NT2/D1 (cell line): ENCODE results near the gene CFB.
"Not testable (repeated sequence)": the region's sequence is repeated elsewhere in the genome, so short reads cannot be mapped to it uniquely, and the experiment has no call there.

ENCODE experiments used
- DNase-seq: peaks from one replicate; pipeline ENCODE4 v3.0.0-alpha.2; 2011; ENCODE audit warnings: low read depth, low spot score
- H3K27me3 ChIP-seq: 2 replicates; pipeline ENCODE4 v1.6.0; 2011; ENCODE audit warnings: mild to moderate bottlenecking; ENCODE audit not compliant: insufficient read length, insufficient read depth
- H3K36me3 ChIP-seq: 2 replicates; pipeline ENCODE4 v1.6.1; 2011; ENCODE audit warnings: mild to moderate bottlenecking, low read length, mixed read lengths; ENCODE audit not compliant: insufficient read depth, insufficient read length
- H3K4me1 ChIP-seq: 2 replicates; pipeline ENCODE4 v1.5.1; 2011; ENCODE audit not compliant: insufficient read depth, insufficient read length
- H3K4me3 ChIP-seq: 2 replicates; pipeline ENCODE4 v1.5.1; 2011; ENCODE audit warnings: low read depth; ENCODE audit not compliant: insufficient read length
- H3K9ac ChIP-seq: 2 replicates; pipeline ENCODE4 v1.6.0; 2011; ENCODE audit warnings: low read depth; ENCODE audit not compliant: insufficient read length
- H3K9me3 ChIP-seq: 2 replicates; pipeline ENCODE4 v1.5.1; 2011; ENCODE audit warnings: mild to moderate bottlenecking, low read length; ENCODE audit not compliant: insufficient read depth
- SUZ12 ChIP-seq: IDR thresholded peaks from 2 replicates; pipeline ENCODE4 v1.6.1; 2011; ENCODE audit not compliant: insufficient read length, insufficient read depth; ENCODE audit errors: extremely low read depth
- YY1 ChIP-seq: IDR thresholded peaks from 2 replicates; pipeline ENCODE4 v1.6.1; 2011; ENCODE audit not compliant: insufficient read length, insufficient read depth
- ZNF274 ChIP-seq: IDR thresholded peaks from 2 replicates; pipeline ENCODE4 v1.6.1; 2011; ENCODE audit warnings: mild to moderate bottlenecking, low read depth, low read length

Gene CFB

DNA sequence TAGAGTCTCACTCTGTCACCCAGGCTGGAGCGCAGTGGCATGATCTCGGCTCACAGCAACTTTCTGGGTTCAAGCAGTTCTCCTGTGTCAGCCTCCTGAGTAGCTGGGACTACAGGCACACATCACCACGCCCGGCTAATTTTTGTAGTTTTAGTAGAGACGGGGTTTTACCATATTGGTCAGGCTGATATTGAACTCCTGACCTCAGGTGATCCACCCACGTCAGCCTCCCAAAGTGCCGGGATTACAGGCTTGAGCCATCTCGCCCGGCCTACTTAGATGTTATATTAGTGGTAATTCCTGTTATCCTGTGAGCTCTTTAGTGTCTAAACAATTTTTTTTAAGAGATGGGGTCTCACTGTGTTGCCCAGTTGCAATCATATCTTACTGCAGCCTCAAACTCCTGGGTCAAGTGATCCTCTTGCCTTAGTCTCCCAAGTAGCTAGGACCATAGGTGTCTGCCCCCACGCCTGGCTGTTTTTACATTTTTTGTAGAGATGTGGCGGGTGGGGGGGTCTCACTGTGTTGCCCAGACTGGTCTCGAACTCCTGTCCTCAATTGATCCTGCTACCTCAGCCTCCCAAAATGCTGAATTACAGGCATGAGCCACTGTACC, 32.0 kb downstream of the CFB start:
- TF ChIP-seq ZNF274 (no peak), YY1 (no peak), SUZ12 (no peak)
- no peak for DNase-seq
- Histone ChIP-seq H3K9me3 (peaks cover 5% of the 10 kb centered on the region; the same call in 1 of the 2 replicates), H3K4me3 (no peak overlapping the region), H3K9ac (no peak overlapping the region), H3K27me3 (no peaks in the 10 kb centered on the region), H3K36me3 (peaks cover 20% of the 10 kb centered on the region), H3K4me1 (no peaks in the 10 kb centered on the region)

DNA sequence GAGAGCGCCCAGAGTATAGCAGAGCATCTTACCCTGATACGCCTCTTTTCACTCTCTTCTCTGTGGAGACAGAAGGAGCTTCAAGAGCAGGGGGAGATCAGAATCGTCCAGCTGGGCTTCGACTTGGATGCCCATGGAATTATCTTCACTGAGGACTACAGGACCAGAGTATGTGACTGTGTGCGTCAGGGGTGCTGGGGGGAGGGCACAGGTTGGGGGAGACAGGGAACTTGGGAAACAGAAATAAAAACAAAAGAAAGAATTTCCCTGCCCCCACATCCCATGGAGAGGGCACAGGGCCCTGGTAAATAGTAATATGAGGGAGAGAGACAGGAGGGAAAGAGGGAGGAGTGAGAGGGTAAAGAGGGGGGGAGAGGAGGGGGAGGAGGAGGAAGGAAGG, 32.9 kb downstream of the CFB start:
- DNase-seq, result no peak
- Histone ChIP-seq H3K9me3 (peaks cover 5% of the 10 kb centered on the region; the same call in 1 of the 2 replicates), H3K36me3 (peaks cover 18% of the 10 kb centered on the region), H3K4me1 (no peaks in the 10 kb centered on the region), H3K4me3 (no peak overlapping the region), H3K27me3 (no peaks in the 10 kb centered on the region), H3K9ac (no peak overlapping the region)
- no peak for TF ChIP-seq SUZ12
- TF ChIP-seq ZNF274, result no peak
- TF ChIP-seq YY1, result no peak

DNA sequence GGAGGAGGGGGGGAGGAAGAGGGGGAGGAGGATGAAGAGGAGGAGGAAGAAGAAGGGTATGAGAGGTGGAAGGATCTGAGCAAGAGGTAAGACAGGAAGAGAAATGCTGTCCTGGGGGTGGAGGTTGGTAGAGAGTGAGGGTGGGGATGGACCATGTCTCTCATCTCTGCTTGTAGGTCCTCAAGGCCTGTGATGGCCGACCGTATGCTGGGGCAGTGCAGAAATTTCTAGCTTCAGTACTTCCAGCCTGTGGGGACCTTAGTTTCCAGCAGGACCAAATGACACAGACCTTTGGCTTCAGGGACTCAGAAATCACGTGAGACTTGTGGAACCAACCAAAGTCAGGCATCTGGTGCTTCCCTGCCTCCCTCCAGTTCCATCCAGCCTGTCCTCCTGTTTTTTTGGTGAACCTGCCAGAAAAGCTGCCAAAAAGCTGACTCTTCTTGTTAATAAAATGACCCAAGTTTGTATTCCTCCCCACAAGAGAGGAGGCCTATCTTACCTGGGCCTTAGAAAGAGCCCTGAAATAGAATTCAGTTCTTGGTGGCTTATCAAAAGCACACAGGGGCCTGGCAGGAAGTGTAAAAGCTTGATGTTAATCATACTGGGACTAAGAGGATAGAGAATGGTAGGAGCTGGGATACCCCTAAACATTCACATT, 33.5 kb downstream of the CFB start:
- no peak for TF ChIP-seq SUZ12
- no peak for TF ChIP-seq ZNF274
- no peak for TF ChIP-seq YY1
- Histone ChIP-seq H3K4me1 (no peaks in the 10 kb centered on the region), H3K9ac (no peak overlapping the region), H3K36me3 (peaks cover 14% of the 10 kb centered on the region), H3K27me3 (no peaks in the 10 kb centered on the region), H3K4me3 (no peak overlapping the region), H3K9me3 (peaks cover 5% of the 10 kb centered on the region; the same call in 1 of the 2 replicates)
- no peak for DNase-seq

DNA sequence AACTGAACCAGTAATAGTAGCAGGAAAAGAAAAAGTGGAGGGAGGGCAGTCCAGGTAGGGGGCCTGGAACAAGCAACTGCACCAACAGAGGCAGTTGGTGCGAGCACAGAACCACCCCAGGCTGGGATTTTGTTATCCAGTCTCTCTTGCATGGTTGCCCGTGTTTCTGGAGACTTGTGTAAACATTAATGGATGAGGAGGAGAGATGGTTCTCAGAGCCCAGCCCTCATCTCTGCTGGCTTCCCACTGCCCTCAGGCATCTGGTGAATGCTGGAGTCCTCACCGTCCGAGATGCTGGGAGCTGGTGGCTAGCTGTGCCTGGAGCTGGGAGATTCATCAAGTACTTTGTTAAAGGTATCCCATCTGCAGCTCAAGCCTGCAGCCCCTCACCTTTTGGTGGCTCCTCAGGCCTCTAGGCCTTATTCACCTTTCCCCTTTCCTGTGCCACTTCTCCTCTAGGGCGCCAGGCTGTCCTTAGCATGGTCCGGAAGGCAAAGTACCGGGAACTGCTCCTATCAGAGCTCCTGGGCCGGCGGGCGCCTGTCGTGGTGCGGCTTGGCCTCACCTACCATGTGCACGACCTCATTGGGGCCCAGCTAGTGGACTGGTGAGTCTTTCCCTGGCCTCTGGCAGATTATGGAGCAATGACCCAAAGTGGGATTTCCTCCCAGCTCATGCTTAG, 34.4 kb downstream of the CFB start:
- H3K27me3 ChIP-seq, H3K9ac ChIP-seq, H3K9me3 ChIP-seq, H3K4me3 ChIP-seq, DNase-seq, H3K4me1 ChIP-seq: not testable (repeated sequence)
- H3K36me3 ChIP-seq, result peaks cover 12% of the 10 kb centered on the region

DNA sequence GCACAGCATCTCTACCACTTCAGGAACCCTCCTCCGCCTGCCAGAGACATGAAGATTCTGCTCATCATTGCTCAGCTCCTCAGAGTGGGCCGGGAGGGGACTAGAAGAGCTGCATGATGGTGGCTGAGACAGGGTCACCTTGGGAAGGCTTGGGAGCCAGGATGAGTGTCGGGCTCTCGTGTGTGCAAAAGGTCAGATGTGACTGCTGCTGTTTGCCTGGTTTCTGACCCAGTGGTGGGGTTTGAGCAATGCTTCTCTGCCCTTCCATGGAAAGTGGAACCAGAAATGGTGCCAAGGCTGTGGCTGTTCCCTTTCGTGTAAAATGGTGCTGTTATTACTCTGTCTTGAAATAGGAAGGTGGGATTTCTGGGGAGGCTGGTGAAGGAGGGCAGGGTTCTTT, 35.1 kb downstream of the CFB start:
- DNase-seq, H3K4me1 ChIP-seq, H3K9ac ChIP-seq: not testable (repeated sequence)

DNA sequence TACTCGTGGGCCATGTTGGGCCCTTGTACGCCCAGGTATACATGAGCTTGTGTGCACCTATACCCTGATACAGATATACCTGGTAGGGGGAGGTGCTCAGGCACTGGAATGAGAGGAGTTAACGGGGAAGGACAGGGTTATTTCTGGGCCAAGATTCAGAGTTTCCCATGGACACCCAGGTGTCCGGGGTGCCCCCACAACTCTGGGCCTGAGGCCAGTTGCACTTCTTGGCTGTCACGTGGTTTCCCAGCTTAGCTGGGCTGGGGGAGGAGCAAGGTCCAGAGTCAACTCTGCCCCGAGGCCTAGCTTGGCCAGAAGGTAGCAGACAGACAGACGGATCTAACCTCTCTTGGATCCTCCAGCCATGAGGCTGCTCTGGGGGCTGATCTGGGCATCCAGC, 35.8 kb downstream of the CFB start, which contains the start of gene C4A:
Gene C4A, plus strand, starts transcription at position 314 of the 400 bp plus-strand sequence. Its CDS starts 51 bp downstream, at position 365.
- not testable (repeated sequence) for DNase-seq, H3K4me3 ChIP-seq, H3K27me3 ChIP-seq, H3K9me3 ChIP-seq, H3K9ac ChIP-seq, H3K4me1 ChIP-seq
- H3K36me3 ChIP-seq, result peaks cover 12% of the 10 kb centered on the region

More for the DNA sequence above, 35.1 kb downstream of the CFB start:
- H3K4me3 ChIP-seq, H3K9me3 ChIP-seq, H3K27me3 ChIP-seq: not testable (repeated sequence)
- peaks cover 12% of the 10 kb centered on the region for H3K36me3 ChIP-seq

DNA sequence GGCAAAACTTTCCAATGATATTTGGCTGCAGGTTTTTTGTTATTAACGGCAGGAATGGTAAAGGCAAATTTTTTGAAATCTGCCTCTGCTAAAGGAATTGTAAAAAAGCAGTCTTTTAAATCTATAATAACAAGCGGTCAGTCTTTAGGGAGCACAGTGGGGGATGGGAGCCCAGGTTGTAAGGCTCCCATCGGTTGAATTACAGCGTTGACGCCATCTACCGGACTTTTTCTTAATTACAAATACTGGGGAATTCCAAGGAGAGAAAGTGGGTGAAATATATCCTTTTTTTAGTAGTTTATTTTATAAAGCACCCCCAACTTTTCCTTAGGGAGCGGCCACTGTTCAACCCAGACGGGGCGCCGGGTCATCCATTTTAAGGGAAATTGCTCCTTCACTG, 43.5 kb downstream of the CFB start:
- not testable (repeated sequence) for DNase-seq, H3K9ac ChIP-seq, H3K36me3 ChIP-seq, H3K4me1 ChIP-seq, H3K27me3 ChIP-seq, H3K4me3 ChIP-seq, H3K9me3 ChIP-seq

DNA sequence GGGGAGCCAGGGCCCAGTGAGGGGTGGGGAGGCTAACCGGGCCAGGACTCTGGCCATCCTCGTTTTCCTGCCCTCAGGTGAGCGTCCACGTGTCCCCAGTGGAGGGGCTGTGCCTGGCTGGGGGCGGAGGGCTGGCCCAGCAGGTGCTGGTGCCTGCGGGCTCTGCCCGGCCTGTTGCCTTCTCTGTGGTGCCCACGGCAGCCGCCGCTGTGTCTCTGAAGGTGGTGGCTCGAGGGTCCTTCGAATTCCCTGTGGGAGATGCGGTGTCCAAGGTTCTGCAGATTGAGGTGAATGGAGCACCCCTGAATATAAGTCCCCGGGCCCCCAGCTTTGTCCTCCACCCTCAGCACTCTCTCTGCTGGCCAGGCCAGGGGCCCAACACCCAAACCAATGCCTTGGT, 48.5 kb downstream of the CFB start:
- H3K9ac ChIP-seq, H3K36me3 ChIP-seq, H3K9me3 ChIP-seq, H3K4me3 ChIP-seq, H3K4me1 ChIP-seq, DNase-seq, H3K27me3 ChIP-seq: not testable (repeated sequence)

DNA sequence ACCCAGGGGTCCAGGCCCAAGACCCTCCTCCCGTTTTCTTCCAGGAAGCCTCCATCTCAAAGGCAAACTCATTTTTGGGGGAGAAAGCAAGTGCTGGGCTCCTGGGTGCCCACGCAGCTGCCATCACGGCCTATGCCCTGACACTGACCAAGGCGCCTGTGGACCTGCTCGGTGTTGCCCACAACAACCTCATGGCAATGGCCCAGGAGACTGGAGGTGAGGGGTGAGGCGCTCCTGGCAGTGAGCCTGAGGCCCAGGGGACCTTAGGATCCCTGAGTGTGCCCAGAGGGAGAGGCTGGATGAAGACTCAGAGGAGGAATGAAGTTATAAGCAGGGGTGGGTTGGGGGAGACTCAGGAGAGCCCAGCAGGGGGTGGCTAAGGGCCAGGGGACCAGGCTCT, 50.5 kb downstream of the CFB start:
- H3K27me3 ChIP-seq, H3K4me3 ChIP-seq, H3K9me3 ChIP-seq, DNase-seq, H3K4me1 ChIP-seq, H3K36me3 ChIP-seq, H3K9ac ChIP-seq: not testable (repeated sequence)
